RWPE2 (cell line): ENCODE measurements around the gene TAGLN3.

Experiments used
- ATAC-seq: fragments of 200-7000 bp; cut with Tn5 transposase; 3 replicates; pipeline ENCODE4 v1.9.1; 2021; ENCODE audit warnings: low read depth
- DNase-seq: peaks from one replicate; pipeline ENCODE4 v3.0.0-alpha.2; 2020; ENCODE audit warnings: low spot score
- H3K27ac ChIP-seq: fragments of 450-650 bp; 2 replicates; pipeline ENCODE4 v1.5.1; 2017; ENCODE audit warnings: mild to moderate bottlenecking; ENCODE audit not compliant: poor library complexity, severe bottlenecking
- H3K27me3 ChIP-seq: fragments of 250-450 bp; sonication (Bioruptor Pico); 2 replicates; pipeline ENCODE4 v1.5.1; 2021; ENCODE audit warnings: mild to moderate bottlenecking, moderate library complexity; ENCODE audit not compliant: insufficient read depth, poor library complexity, severe bottlenecking
- H3K36me3 ChIP-seq: fragments of 250-450 bp; sonication (Bioruptor Pico); 2 replicates; pipeline ENCODE4 v1.5.1; 2020; ENCODE audit warnings: low read depth, mild to moderate bottlenecking, moderate library complexity
- H3K4me1 ChIP-seq: fragments of 250-450 bp; sonication (Bioruptor Pico); 2 replicates; pipeline ENCODE4 v1.5.1; 2021; ENCODE audit warnings: mild to moderate bottlenecking, moderate library complexity; ENCODE audit not compliant: insufficient read depth, poor library complexity, severe bottlenecking
- H3K4me3 ChIP-seq: fragments of 250-450 bp; sonication (Bioruptor Pico); 2 replicates; pipeline ENCODE4 v1.5.1; 2021; ENCODE audit warnings: mild to moderate bottlenecking, moderate library complexity; ENCODE audit not compliant: severe bottlenecking
- H3K9me3 ChIP-seq: fragments of 250-450 bp; sonication (Bioruptor Pico); 2 replicates; pipeline ENCODE4 v1.5.1; 2021; ENCODE audit warnings: mild to moderate bottlenecking, moderate library complexity; ENCODE audit not compliant: severe bottlenecking
- CTCF ChIP-seq: fragments of 450-650 bp; IDR thresholded peaks from one replicate; pipeline ENCODE4 v1.5.1; 2017; ENCODE audit warnings: mild to moderate bottlenecking, moderate library complexity; ENCODE audit not compliant: poor library complexity, severe bottlenecking

Gene TAGLN3

GRCh38 chr3:111954228-111954990 lies 44.3 kb upstream of the TAGLN3 start:
- no peaks in the 10 kb centered on the region for H3K9me3 ChIP-seq
- H3K4me1 ChIP-seq = no peaks in the 10 kb centered on the region
- no peak for DNase-seq
- no peak overlapping the region for H3K27ac ChIP-seq
- H3K36me3 ChIP-seq = peaks cover 95% of the 10 kb centered on the region
- no peak for TF ChIP-seq CTCF
- ATAC-seq = no peak
- no peaks in the 10 kb centered on the region for H3K27me3 ChIP-seq
- no peak overlapping the region for H3K4me3 ChIP-seq

- Histone ChIP-seq H3K4me1 (no peaks in the 10 kb centered on the region), H3K9me3 (no peaks in the 10 kb centered on the region), H3K27ac (no peak overlapping the region), H3K4me3 (no peak overlapping the region), H3K36me3 (peaks cover 97% of the 10 kb centered on the region), H3K27me3 (no peaks in the 10 kb centered on the region)
- no peak for DNase-seq
- no peak for ATAC-seq
- TF ChIP-seq CTCF = no peak
Observed at GRCh38 chr3:111955876-111956275, 42.8 kb upstream of the TAGLN3 start.

GRCh38 chr3:111956449-111956848 lies 42.3 kb upstream of the TAGLN3 start:
- H3K9me3 ChIP-seq = no peaks in the 10 kb centered on the region
- ATAC-seq (no peak), DNase-seq (no peak)
- H3K4me1 ChIP-seq = no peaks in the 10 kb centered on the region
- H3K27ac ChIP-seq = no peak overlapping the region
- no peaks in the 10 kb centered on the region for H3K27me3 ChIP-seq
- TF ChIP-seq CTCF = no peak
- H3K4me3 ChIP-seq = no peak overlapping the region
- H3K36me3 ChIP-seq = peaks cover 97% of the 10 kb centered on the region

- Histone ChIP-seq H3K4me3 (no peak overlapping the region), H3K27ac (no peak overlapping the region), H3K36me3 (peaks cover 97% of the 10 kb centered on the region), H3K9me3 (no peaks in the 10 kb centered on the region), H3K27me3 (no peaks in the 10 kb centered on the region), H3K4me1 (no peaks in the 10 kb centered on the region)
- TF ChIP-seq CTCF = no peak
- DNase-seq (no peak), ATAC-seq (no peak)
Observed at GRCh38 chr3:111956995-111957734, 41.6 kb upstream of the TAGLN3 start.
